VCaP (cell line): ENCODE results near the gene NFKBIE.

Source experiments
- H3K27ac ChIP-seq: fragments of 450-650 bp; 2 replicates; pipeline ENCODE4 v1.5.1; 2017
- TF ChIP-seq, protein P1 (sequence below): fragments of 450-650 bp; conservative IDR thresholded peaks from 2 replicates; pipeline ENCODE4 v1.5.1; 2017; ENCODE audit warnings: mild to moderate bottlenecking, moderate library complexity

Gene NFKBIE

DNA sequence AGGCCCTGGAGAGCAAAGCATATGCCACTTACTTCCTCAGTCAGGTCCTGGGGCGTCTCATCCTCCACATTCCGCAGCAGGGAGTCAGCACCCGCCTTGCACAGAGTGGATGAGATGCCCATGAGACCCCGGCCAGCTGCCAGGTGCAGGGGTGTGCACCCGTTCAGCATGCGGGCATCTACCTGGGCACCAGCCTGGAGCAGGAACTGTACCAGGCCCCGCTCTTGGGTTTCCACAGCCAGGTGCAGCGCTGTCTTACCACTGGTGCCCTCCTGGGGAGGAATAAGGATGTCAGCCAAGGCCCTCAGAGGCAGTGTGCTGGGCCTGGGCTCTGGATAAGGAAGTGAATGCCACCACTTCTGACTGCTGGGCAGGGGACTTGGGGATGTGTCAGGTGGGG is 5.3 kb downstream of the NFKBIE start:
- no peak overlapping the region for H3K27ac ChIP-seq
- TF ChIP-seq, protein P1, sequence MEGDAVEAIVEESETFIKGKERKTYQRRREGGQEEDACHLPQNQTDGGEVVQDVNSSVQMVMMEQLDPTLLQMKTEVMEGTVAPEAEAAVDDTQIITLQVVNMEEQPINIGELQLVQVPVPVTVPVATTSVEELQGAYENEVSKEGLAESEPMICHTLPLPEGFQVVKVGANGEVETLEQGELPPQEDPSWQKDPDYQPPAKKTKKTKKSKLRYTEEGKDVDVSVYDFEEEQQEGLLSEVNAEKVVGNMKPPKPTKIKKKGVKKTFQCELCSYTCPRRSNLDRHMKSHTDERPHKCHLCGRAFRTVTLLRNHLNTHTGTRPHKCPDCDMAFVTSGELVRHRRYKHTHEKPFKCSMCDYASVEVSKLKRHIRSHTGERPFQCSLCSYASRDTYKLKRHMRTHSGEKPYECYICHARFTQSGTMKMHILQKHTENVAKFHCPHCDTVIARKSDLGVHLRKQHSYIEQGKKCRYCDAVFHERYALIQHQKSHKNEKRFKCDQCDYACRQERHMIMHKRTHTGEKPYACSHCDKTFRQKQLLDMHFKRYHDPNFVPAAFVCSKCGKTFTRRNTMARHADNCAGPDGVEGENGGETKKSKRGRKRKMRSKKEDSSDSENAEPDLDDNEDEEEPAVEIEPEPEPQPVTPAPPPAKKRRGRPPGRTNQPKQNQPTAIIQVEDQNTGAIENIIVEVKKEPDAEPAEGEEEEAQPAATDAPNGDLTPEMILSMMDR, result no peak

DNA sequence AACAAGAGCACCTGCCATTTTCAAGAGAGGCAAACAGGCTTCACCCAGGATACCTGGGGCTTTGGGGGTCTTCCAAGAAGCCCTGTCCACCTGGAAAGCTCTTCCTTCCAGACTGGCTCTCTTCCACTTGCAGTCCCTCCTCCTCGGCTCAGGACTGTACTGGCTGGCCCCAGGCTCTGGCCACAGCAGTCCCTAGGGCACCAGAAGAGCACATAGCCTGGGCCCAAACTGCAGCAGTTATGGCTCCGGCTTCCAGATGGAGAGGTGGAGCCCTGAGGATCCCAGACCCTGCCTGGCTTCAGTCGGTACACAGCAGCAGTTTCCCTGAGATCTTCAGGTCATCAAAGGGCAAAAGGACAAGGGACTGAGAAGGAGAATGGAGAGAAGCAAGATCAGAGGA is 6.4 kb downstream of the NFKBIE start:
- TF ChIP-seq, protein P1, result no peak
- no peak overlapping the region for H3K27ac ChIP-seq

DNA sequence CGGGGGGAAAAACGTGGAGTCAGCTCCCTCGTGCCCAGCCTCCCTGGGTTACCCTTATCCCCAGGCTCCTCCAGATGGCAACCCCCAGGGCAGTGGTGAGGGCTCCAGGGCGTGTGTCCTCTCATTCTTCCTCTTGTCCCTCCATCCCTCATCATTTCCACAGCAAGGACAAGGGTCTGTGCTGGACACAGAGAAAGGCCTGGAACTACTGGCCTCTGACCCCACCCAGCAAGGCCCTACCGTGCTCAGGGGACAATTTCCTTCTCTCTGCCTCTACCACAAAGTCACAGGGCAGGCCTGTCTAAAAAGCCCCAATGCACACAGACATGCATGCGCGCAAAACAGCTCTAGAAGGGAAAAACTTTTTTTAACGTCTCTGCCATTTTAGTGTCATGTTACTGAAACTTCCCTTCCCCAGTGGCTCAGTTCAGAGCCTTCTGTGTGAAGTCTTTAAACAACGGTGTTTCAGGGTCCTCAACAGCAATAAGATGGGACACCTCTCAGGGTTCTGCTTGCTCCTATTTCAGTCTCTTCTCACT is 7.0 kb downstream of the NFKBIE start:
- TF ChIP-seq, protein P1, result no peak
- peak overlapping the region; percentile 95; the same call in 1 of the 2 replicates for H3K27ac ChIP-seq

DNA sequence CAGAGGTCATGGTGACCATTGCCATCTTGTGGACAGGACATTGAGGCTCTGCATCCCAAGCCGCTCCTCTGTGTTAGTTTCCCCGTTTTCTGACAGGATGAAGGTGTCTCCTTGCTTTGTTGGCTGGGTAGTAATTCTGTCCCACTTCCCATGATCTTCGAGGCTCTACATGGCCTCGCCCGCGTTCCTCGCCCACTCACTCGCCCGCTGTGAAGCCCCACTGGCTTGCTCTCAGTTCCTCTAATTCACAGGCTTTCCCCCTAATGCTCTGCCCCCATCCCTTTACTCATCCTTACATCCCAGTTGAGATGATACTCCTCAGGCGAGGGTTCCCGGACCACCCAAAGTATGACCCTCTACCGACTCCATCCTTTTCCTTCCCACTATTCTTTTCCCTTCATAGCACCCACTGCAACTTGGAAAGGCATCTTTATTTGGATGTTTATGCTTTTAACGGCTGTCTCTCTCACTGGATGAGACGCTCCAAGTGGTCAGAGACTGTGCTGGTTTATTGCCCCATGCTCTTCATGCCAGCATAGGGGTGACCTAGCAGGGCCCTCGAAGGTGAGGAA is 7.5 kb downstream of the NFKBIE start:
- H3K27ac ChIP-seq, result peak overlapping the region; percentile 95
- TF ChIP-seq, protein P1, result no peak; the same call in none of the 2 replicates

DNA sequence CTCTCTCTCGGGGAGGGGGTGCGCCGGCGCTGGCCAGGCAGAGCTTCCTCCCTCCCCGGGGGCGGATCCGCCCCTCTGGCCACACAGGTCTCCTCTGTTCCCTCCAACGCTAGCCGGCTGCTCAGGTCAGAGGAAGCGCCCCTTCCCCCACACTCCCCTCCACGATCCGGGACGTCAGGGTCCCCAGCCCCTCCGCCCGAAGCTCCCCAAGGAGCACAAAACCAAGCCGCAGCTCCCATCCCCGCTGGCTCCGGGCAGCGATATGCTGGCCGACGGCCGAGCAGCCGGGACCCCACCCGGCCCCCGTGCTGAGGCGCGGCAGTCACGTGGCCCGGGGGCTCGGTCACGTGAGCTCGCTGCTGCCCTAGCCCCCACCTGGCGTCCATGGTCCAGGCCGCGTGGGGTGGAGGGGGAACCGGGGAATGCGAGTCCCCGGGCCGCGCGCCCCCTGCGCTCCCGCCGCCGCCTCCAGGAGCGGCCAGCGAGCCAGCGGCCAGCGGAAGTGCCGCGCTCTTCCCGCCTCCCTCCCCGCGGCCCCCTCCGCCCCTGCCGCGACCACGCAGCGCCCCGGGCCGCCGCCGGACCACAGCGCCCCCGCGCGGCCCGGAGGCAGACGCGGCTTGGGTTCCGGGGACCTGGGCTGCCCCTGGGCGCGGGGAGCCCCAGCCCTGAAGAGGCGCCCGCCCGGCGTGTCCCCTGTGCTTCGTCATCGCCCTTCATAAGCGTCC is 8.2 kb downstream of the NFKBIE start, which contains the start of gene SLC35B2:
TSS of gene SLC35B2 (minus strand) at position 504 of the 728 bp plus-strand sequence. CDS start at position 386, 118 bp downstream.
- TF ChIP-seq, protein P1, result peak; percentile 99
- H3K27ac ChIP-seq, result peak within 1 kb of the TSS; percentile 95

DNA sequence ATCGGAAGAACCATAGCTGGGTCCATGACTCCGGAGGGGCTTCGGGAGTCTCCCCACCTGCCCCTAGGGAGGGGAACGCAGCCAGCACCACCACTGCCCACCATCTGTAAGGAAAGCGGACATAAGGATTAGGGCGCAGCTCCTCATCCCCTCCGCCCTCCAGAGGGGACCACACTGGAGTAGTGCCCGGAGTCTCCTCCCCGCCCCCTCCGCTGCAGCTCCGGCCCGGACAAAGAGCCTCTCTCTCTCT is 8.7 kb downstream of the NFKBIE start:
- TF ChIP-seq, protein P1, result no peak
- H3K27ac ChIP-seq, result peak overlapping the region; percentile 95

DNA sequence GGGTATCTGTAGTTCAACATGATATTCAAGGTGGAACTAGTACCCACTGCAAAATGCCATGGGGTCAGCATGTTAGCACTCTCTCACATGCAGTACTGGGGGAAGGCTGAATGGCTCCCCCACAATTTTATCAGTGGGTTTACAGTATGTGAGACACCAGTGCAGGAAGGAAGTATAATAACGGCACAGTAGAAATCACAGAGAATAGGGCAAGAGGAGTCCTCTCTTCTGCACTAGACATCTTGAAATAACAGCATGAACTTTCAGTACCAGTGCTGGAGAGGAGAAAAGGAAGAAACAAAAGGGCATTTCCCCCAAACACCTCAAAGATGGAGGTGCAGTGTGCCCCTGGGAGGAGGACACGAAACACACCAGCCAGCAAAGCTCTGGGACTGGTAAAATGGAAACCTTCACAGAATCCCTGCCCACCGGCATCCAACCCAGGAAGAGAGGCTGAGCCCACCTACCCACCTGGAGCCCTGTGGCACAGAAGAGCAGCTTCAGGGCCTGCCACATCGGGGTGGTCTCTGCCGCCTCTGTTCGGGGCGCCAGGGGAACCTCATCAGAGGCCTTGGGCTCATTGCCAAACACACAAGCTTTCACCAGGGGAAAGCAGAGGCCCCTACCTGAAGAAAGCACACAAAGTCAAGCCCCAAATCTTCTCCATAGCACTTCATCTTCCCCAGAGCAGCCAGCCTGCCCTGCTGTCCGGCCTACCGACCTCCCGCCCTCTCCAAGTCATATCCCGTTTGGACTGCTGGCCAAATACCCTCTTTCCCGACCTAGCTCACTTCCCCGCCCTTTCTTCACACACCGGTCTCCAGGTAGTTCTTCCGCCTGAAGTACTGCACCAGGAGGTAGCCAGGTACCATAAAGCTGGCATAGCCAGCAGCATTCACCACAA is 9.2 kb downstream of the NFKBIE start:
- H3K27ac ChIP-seq, result peak overlapping the region; percentile 95
- TF ChIP-seq, protein P1, result no peak
